H9 (cell line): ENCODE data around the gene RSF1. TPM values are rescaled to one million over a fixed set of nuclear protein-coding genes. Genes with fewer than 3 reads are reported as not detected.

Source experiments
- DNase-seq: peaks from one replicate; pipeline ENCODE4 v3.0.0-alpha.2; 2017
- H2AFZ ChIP-seq: one replicate; pipeline ENCODE4 v1.6.1; 2013; ENCODE audit warnings: mild to moderate bottlenecking, low read length, control low read depth, moderate library complexity
- H2AK5ac ChIP-seq: 2 replicates; pipeline ENCODE4 v1.6.1; 2013; ENCODE audit warnings: low read length, control low read depth, mixed read lengths; ENCODE audit not compliant: insufficient read length
- H2BK120ac ChIP-seq: one replicate; pipeline ENCODE4 v1.6.1; 2013; ENCODE audit warnings: low read depth, mild to moderate bottlenecking, low read length, control low read depth, inconsistent platforms; ENCODE audit not compliant: poor library complexity, severe bottlenecking
- H2BK12ac ChIP-seq: 2 replicates; pipeline ENCODE4 v1.6.1; 2013; ENCODE audit warnings: low read length, control low read depth, mixed read lengths, low read depth; ENCODE audit not compliant: insufficient read length
- H2BK15ac ChIP-seq: 2 replicates; pipeline ENCODE4 v1.6.1; 2013; ENCODE audit warnings: low read depth, low read length, control low read depth
- H2BK20ac ChIP-seq: one replicate; pipeline ENCODE4 v1.6.1; 2013; ENCODE audit warnings: low read depth, mild to moderate bottlenecking, low read length, control low read depth, inconsistent platforms; ENCODE audit not compliant: poor library complexity, severe bottlenecking
- H2BK5ac ChIP-seq: 2 replicates; pipeline ENCODE4 v1.6.1; 2013; ENCODE audit warnings: low read length, control low read depth, mixed read lengths; ENCODE audit not compliant: insufficient read length
- H3K14ac ChIP-seq: 2 replicates; pipeline ENCODE4 v1.6.1; 2013; ENCODE audit warnings: low read length, control low read depth; ENCODE audit not compliant: insufficient read depth
- H3K18ac ChIP-seq: 2 replicates; pipeline ENCODE4 v1.6.1; 2013; ENCODE audit warnings: low read depth, mild to moderate bottlenecking, mixed read lengths, low read length, control low read depth; ENCODE audit not compliant: insufficient read length
- H3K23ac ChIP-seq: 2 replicates; pipeline ENCODE4 v1.6.1; 2013; ENCODE audit warnings: low read length, control low read depth, mixed read lengths, low read depth; ENCODE audit not compliant: insufficient read length
- H3K23me2 ChIP-seq: 2 replicates; pipeline ENCODE4 v1.6.1; 2013; ENCODE audit warnings: low read depth, mild to moderate bottlenecking, mixed read lengths, low read length, control low read depth; ENCODE audit not compliant: insufficient read length, poor library complexity, severe bottlenecking
- H3K27ac ChIP-seq: 2 replicates; pipeline ENCODE4 v1.5.1; 2013; ENCODE audit warnings: low read length, control low read depth, mixed read lengths, low read depth; ENCODE audit not compliant: insufficient read length
- H3K27me3 ChIP-seq: 2 replicates; pipeline ENCODE4 v1.6.1; 2013; ENCODE audit warnings: low read length, control low read depth, inconsistent platforms; ENCODE audit not compliant: insufficient read depth
- H3K4ac ChIP-seq: 2 replicates; pipeline ENCODE4 v1.6.1; 2013; ENCODE audit warnings: low read depth, mild to moderate bottlenecking, control low read depth, inconsistent platforms, low read length, moderate library complexity
- H3K4me1 ChIP-seq: 2 replicates; pipeline ENCODE4 v1.6.1; 2013; ENCODE audit warnings: low read length, control low read depth, inconsistent platforms; ENCODE audit not compliant: insufficient read depth
- H3K4me2 ChIP-seq: 2 replicates; pipeline ENCODE4 v1.6.1; 2013; ENCODE audit warnings: low read length, control low read depth, mixed read lengths; ENCODE audit not compliant: insufficient read length, insufficient read depth
- H3K56ac ChIP-seq: 2 replicates; pipeline ENCODE4 v1.6.1; 2013; ENCODE audit warnings: low read depth, mild to moderate bottlenecking, mixed read lengths, low read length, control low read depth; ENCODE audit not compliant: insufficient read length
- H3K79me1 ChIP-seq: 2 replicates; pipeline ENCODE4 v1.6.1; 2013; ENCODE audit warnings: low read depth, mild to moderate bottlenecking, moderate library complexity, low read length, control low read depth, inconsistent platforms; ENCODE audit not compliant: insufficient read depth, poor library complexity, severe bottlenecking
- H3K79me2 ChIP-seq: 2 replicates; pipeline ENCODE4 v1.6.1; 2013; ENCODE audit warnings: low read length, control low read depth, inconsistent platforms; ENCODE audit not compliant: insufficient read depth
- H3K9ac ChIP-seq: 2 replicates; pipeline ENCODE4 v1.6.1; 2013; ENCODE audit warnings: low read length, control low read depth, mixed read lengths; ENCODE audit not compliant: insufficient read length; ENCODE audit errors: extremely low read depth
- H3K9me3 ChIP-seq: one replicate; pipeline ENCODE4 v1.6.1; 2013; ENCODE audit warnings: low read depth, low read length, inconsistent platforms; ENCODE audit not compliant: control insufficient read depth
- H3T11ph ChIP-seq: one replicate; pipeline ENCODE4 v1.6.1; 2013; ENCODE audit warnings: mild to moderate bottlenecking, low read length, control low read depth, inconsistent platforms
- H4K20me1 ChIP-seq: one replicate; pipeline ENCODE4 v1.6.1; 2013; ENCODE audit not compliant: control insufficient read depth, insufficient read length, insufficient read depth
- H4K5ac ChIP-seq: 2 replicates; pipeline ENCODE4 v1.6.1; 2013; ENCODE audit warnings: low read depth, mild to moderate bottlenecking, mixed read lengths, low read length, control low read depth; ENCODE audit not compliant: insufficient read length
- H4K8ac ChIP-seq: replicated peaks from 2 replicates; pipeline ENCODE4 v1.6.1; 2013; ENCODE audit warnings: low read length, control low read depth, mixed read lengths, low read depth; ENCODE audit not compliant: insufficient read length
- H4K91ac ChIP-seq: 2 replicates; pipeline ENCODE4 v1.6.1; 2013; ENCODE audit warnings: low read depth, mild to moderate bottlenecking, moderate library complexity, mixed read lengths, low read length, control low read depth; ENCODE audit not compliant: insufficient read length
- H3K27ac Mint-ChIP-seq, 3 experiments: 2 replicates in 2 of 3; 3 replicates in 1 of 3; pipeline ENCODE4 v1.8.0; 2020 to 2021; ENCODE audit warnings: mixed read lengths in 3 of 3, mild to moderate bottlenecking in 1 of 3, moderate library complexity in 1 of 3
- H3K27me3 Mint-ChIP-seq: 2 replicates; pipeline ENCODE4 v1.8.0; 2021; ENCODE audit warnings: low read depth, mild to moderate bottlenecking, moderate library complexity, mixed read lengths
- H3K36me3 Mint-ChIP-seq, 3 experiments: 2 replicates in 2 of 3; 3 replicates in 1 of 3; pipeline ENCODE4 v1.8.0; 2020 to 2021; ENCODE audit warnings: low read depth in 3 of 3, mixed read lengths in 3 of 3; ENCODE audit not compliant: insufficient read depth in 1 of 3
- H3K4me1 Mint-ChIP-seq, 2 experiments: 2 replicates each; pipeline ENCODE4 v1.8.0; 2020; ENCODE audit warnings: mixed read lengths in 2 of 2
- H3K4me3 Mint-ChIP-seq, 2 experiments: 2 replicates in 1 of 2; 3 replicates in 1 of 2; pipeline ENCODE4 v1.8.0; 2020 to 2021; ENCODE audit warnings: mild to moderate bottlenecking in 2 of 2, mixed read lengths in 2 of 2, moderate library complexity in 1 of 2
- H3K9me3 Mint-ChIP-seq, 2 experiments: 2 replicates in 1 of 2; 3 replicates in 1 of 2; pipeline ENCODE4 v1.8.0; 2020; ENCODE audit warnings: mild to moderate bottlenecking in 2 of 2, mixed read lengths in 2 of 2, moderate library complexity in 1 of 2
- WGBS: extraction: QIAGEN DNeasy Blood & Tissue Kit; methylation state at CpG from one replicate; pipeline ENCODE4 v1.1.7; 2013; ENCODE audit warnings: missing lambda C conversion rate, low lambda C conversion rate, mixed read lengths; ENCODE audit not compliant: insufficient read length; ENCODE audit errors: extremely low coverage; 5-methylcytosine and 5-hydroxymethylcytosine counted together
- total RNA-seq: library from RNA; stranded (reverse); gene quantifications from 2 replicates; pipeline ENCODE4 v1.2.1, GENCODE V29; 2021
- TF ChIP-seq, protein P1 (sequence below): fragments of 200-600 bp; sonication (generic); conservative IDR thresholded peaks from 3 replicates; pipeline ENCODE4 v1.8.0; 2021; ENCODE audit warnings: antibody characterized with exemption, mild to moderate bottlenecking

Gene RSF1
- total RNA-seq, 1 experiment from 2014 or later: 82.6 TPM

DNA sequence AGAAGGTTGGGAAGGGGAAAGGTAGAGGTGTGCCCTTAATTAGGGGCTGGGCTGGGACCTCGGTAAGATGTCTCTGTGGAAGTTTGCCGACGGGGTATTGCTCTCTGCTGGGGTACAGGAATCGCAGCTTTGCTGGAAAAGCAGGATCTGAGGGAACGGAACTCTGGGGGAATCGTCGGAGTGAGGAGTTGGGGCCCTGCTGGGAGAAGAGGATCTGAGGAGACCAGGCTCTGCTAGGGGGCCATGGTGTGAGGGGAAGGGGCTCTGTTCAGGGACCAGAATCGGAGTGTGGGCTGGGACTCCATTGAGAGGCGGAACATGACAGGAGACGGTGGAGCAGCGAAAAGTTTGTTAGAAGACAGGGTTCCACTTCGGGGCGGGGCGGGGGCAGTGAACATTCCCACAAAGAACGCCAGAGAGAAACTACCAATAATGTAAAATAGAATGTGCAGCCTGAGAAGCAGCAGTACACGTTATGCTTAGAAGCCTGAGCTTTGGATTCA is 878 bp upstream of the RSF1 start:
- Mint-ChIP-seq H3K27ac (peak overlapping the region; percentile 84 to 97 (median 94)), H3K4me3 (peak overlapping the region; percentile 93 to 99), H3K27me3 (no peaks in the 10 kb centered on the region; the same call in 1 of the 2 replicates), H3K9me3 (no peaks in the 10 kb centered on the region; a peak in 2 of 5 replicates), H3K4me1 (peaks cover 8 to 15% of the 10 kb centered on the region in 2 experiments), H3K36me3 (peaks cover 0 to 6% (median 4%) of the 10 kb centered on the region in 3 experiments; a peak in 3 of 7 replicates)
- H4K5ac ChIP-seq: no peak overlapping the region
- H3K23me2 ChIP-seq: peaks cover 5% of the 10 kb centered on the region
- H3K4me2 ChIP-seq: peak overlapping the region; percentile 64
- no CpG with 5 or more reads among the region's 16 CpGs for WGBS
- TF ChIP-seq, protein P1, sequence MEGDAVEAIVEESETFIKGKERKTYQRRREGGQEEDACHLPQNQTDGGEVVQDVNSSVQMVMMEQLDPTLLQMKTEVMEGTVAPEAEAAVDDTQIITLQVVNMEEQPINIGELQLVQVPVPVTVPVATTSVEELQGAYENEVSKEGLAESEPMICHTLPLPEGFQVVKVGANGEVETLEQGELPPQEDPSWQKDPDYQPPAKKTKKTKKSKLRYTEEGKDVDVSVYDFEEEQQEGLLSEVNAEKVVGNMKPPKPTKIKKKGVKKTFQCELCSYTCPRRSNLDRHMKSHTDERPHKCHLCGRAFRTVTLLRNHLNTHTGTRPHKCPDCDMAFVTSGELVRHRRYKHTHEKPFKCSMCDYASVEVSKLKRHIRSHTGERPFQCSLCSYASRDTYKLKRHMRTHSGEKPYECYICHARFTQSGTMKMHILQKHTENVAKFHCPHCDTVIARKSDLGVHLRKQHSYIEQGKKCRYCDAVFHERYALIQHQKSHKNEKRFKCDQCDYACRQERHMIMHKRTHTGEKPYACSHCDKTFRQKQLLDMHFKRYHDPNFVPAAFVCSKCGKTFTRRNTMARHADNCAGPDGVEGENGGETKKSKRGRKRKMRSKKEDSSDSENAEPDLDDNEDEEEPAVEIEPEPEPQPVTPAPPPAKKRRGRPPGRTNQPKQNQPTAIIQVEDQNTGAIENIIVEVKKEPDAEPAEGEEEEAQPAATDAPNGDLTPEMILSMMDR: no peak
- H3K9ac ChIP-seq: peak overlapping the region; percentile 44
- no peak overlapping the region for H3K4ac ChIP-seq
- no peak for DNase-seq
- H3K79me2 ChIP-seq: peaks cover 18% of the 10 kb centered on the region
- no peak overlapping the region for H3T11ph ChIP-seq
- H3K14ac ChIP-seq: peak overlapping the region; percentile 10; the same call in 1 of the 2 replicates
- no peak overlapping the region for H4K8ac ChIP-seq
- H3K79me1 ChIP-seq: no peaks in the 10 kb centered on the region
- no peaks in the 10 kb centered on the region for H3K9me3 ChIP-seq
- H2BK20ac ChIP-seq: no peak overlapping the region
- no peak overlapping the region for H2AFZ ChIP-seq
- no peak overlapping the region for H2BK12ac ChIP-seq
- H2BK15ac ChIP-seq: no peak overlapping the region
- H3K18ac ChIP-seq: no peak overlapping the region
- no peak overlapping the region for H2BK5ac ChIP-seq
- H3K27me3 ChIP-seq: no peaks in the 10 kb centered on the region
- H3K4me1 ChIP-seq: no peaks in the 10 kb centered on the region
- no peaks in the 10 kb centered on the region for H4K20me1 ChIP-seq
- no peak overlapping the region for H3K56ac ChIP-seq
- H3K27ac ChIP-seq: no peak overlapping the region
- H3K23ac ChIP-seq: no peak overlapping the region
- H2BK120ac ChIP-seq: no peak overlapping the region
- H4K91ac ChIP-seq: no peak overlapping the region
- H2AK5ac ChIP-seq: no peak overlapping the region
